Lung (tissue), 12 donors: ENCODE measurements around the gene PPARGC1A. TPM values are rescaled to one million over a fixed set of nuclear protein-coding genes. Genes with fewer than 3 reads are reported as not detected.

Experiments
- ATAC-seq: fragments of 200-7000 bp; cut with Tn5 transposase; one replicate; pipeline ENCODE4 v1.9.1; 2020; ENCODE audit warnings: moderate number of reproducible peaks; ENCODE audit not compliant: insufficient read depth, low FRiP score
- DNase-seq, 3 donors: peaks; one replicate each; pipeline ENCODE4 v3.0.0-alpha.2; 2013 to 2017
- H3K27ac ChIP-seq, 2 donors: one replicate each; pipeline ENCODE4 v1.5.1; 2013; ENCODE audit warnings: mild to moderate bottlenecking in 2 of 2, moderate library complexity in 2 of 2, control low read depth in 1 of 2, inconsistent platforms in 1 of 2, low read depth in 1 of 2, low read length in 1 of 2
- H3K27me3 ChIP-seq, 3 donors: one replicate each; pipeline ENCODE4 v1.5.1; 2013; ENCODE audit warnings: low read length in 2 of 3; ENCODE audit not compliant: control insufficient read depth in 3 of 3, insufficient read depth in 3 of 3
- H3K36me3 ChIP-seq, 4 donors: one replicate each; pipeline ENCODE4 v1.5.1; 2013; ENCODE audit warnings: low read length in 4 of 4, mild to moderate bottlenecking in 1 of 4, moderate library complexity in 1 of 4; ENCODE audit not compliant: control insufficient read depth in 4 of 4, insufficient read depth in 4 of 4
- H3K4me1 ChIP-seq, 5 donors: one replicate each; pipeline ENCODE4 v1.5.1; 2013; ENCODE audit warnings: low read length in 5 of 5, mild to moderate bottlenecking in 2 of 5, moderate library complexity in 1 of 5; ENCODE audit not compliant: control insufficient read depth in 5 of 5, insufficient read depth in 5 of 5
- H3K4me3 ChIP-seq: one replicate; pipeline ENCODE4 v1.5.1; 2013; ENCODE audit warnings: mild to moderate bottlenecking, control low read depth, moderate library complexity
- H3K9ac ChIP-seq, 2 donors: one replicate each; pipeline ENCODE4 v1.5.1; 2013; ENCODE audit warnings: low read length in 2 of 2, control low read depth in 1 of 2; ENCODE audit not compliant: insufficient read depth in 1 of 2
- H3K9me3 ChIP-seq, 4 donors: one replicate each; pipeline ENCODE4 v1.5.1; 2013; ENCODE audit warnings: low read length in 3 of 4, mild to moderate bottlenecking in 1 of 4, moderate library complexity in 1 of 4; ENCODE audit not compliant: control insufficient read depth in 4 of 4, insufficient read depth in 3 of 4
- CTCF ChIP-seq: IDR thresholded peaks from 2 replicates; pipeline ENCODE4 v1.5.1; 2012; ENCODE audit warnings: mild to moderate bottlenecking; ENCODE audit errors: control extremely low read depth, extremely low read depth
- WGBS, 2 donors: extraction: QIAGEN DNeasy Blood & Tissue Kit; methylation state at CpG; one replicate each; pipeline ENCODE4 v1.1.7; 2013; 5-methylcytosine and 5-hydroxymethylcytosine counted together
- polyA plus RNA-seq, 2 donors: library from polyadenylated mRNA; stranded (reverse); fragments of 200-250 nt; gene quantifications; one replicate each; pipeline ENCODE4 v1.2.1, GENCODE V29; 2013
- total RNA-seq, 2 donors: library from RNA; depleted of rRNA in 1 of 2; stranded (reverse); fragments of >200 nt in 1 of 2; gene quantifications; one replicate each; pipeline ENCODE4 v1.2.1, GENCODE V29; 2014 to 2021
- donor health status: control.
- donor health status: control.
- donor health status: Bipolar disorder and iron deficiency.
- donor health status: healthy.
- donor health status: DM: yes; HTN: yes; CAD: no.

Gene PPARGC1A
- total and polyA plus RNA-seq, 4 donors, result 1.1 to 17.9 (median 5.1) TPM

GRCh38 chr4:23884261-23884660 lies 5.6 kb downstream of the PPARGC1A start:
- Histone ChIP-seq H3K9me3 (no peaks in the 10 kb centered on the region), H3K36me3 (no peaks in the 10 kb centered on the region), H3K27ac (peak overlapping the region in 1 of 2 donors; percentile 66), H3K4me1 (peaks cover 0 to 11% (median 1%) of the 10 kb centered on the region in 5 donors), H3K27me3 (no peaks in the 10 kb centered on the region), H3K4me3 (no peak overlapping the region), H3K9ac (no peak overlapping the region)
- DNase-seq, result no peak
- no peak for TF ChIP-seq CTCF
- no peak for ATAC-seq

- peak overlapping the region in 1 of 2 donors; percentile 80 for H3K27ac ChIP-seq
- 63 to 80% methylated on average over 5 of the region's 5 CpGs for WGBS, 2 donors
- TF ChIP-seq CTCF, result no peak
- H3K27me3 ChIP-seq, result no peaks in the 10 kb centered on the region
- peaks cover 0 to 4% (median 0%) of the 10 kb centered on the region in 5 donors for H3K4me1 ChIP-seq
- H3K9me3 ChIP-seq, result no peaks in the 10 kb centered on the region
- DNase-seq (no peak), ATAC-seq (no peak)
- no peak overlapping the region for H3K9ac ChIP-seq
- no peaks in the 10 kb centered on the region for H3K36me3 ChIP-seq
- no peak overlapping the region for H3K4me3 ChIP-seq
These were observed 6.8 kb downstream of the PPARGC1A start for GRCh38 chr4:23882976-23883531.

- no peak for ATAC-seq
- Histone ChIP-seq H3K9me3 (no peaks in the 10 kb centered on the region), H3K4me3 (no peak overlapping the region), H3K36me3 (no peaks in the 10 kb centered on the region), H3K9ac (no peak overlapping the region), H3K27ac (peak overlapping the region; percentile 20 to 80), H3K4me1 (peaks cover 0 to 2% (median 0%) of the 10 kb centered on the region in 5 donors), H3K27me3 (no peaks in the 10 kb centered on the region)
- TF ChIP-seq CTCF, result no peak
- no peak for DNase-seq
- 86 to 87% methylated on average over 8 of the region's 8 CpGs for WGBS, 2 donors
These were observed 8.0 kb downstream of the PPARGC1A start for GRCh38 chr4:23881674-23882337.
